Hair follicle dermal papilla cell (primary cell): ENCODE results near the gene DNAJC30. TPM values are rescaled to one million over a fixed set of nuclear protein-coding genes. Genes with fewer than 3 reads are reported as not detected.

Experiments used
- small RNA-seq: library from RNA; depleted of rRNA; stranded (forward); fragments of <200 nt; gene quantifications from one replicate; pipeline ENCODE3, GENCODE V24; 2012
- total RNA-seq: library from RNA; depleted of rRNA; stranded (reverse); fragments of >200 nt; gene quantifications from 2 replicates; pipeline ENCODE4 v1.2.3, GENCODE V29; 2012

Gene DNAJC30
- 4.2 and 5.5 TPM in 2 replicates for total RNA-seq

GRCh38 chr7:73683056-73683787 lies at the start of gene DNAJC30, which contains the start of gene BUD23:
Gene DNAJC30 (minus strand): TSS chr7:73683453. CDS start chr7:73683423, 30 bp downstream.
Gene BUD23 (plus strand): TSS chr7:73683597. CDS start chr7:73683626, 29 bp downstream.

GRCh38 chr7:73718905-73719805 lies 35.9 kb upstream of the DNAJC30 start, which contains the start of gene STX1A:
Gene STX1A (minus strand): TSS chr7:73719669. CDS start chr7:73719631, 38 bp downstream.

GRCh38 chr7:73667344-73668102 lies 15.7 kb downstream of the DNAJC30 start, which contains the start of gene VPS37D:
Gene VPS37D (plus strand): TSS chr7:73667831. CDS start chr7:73667959, 128 bp downstream.

Small RNAs within 50 kb of the gene (small RNA-seq; reads per million reads assigned to genes)
- gene MIR4284 (not detected), gene RN7SL265P (not detected)

Other genes with a start within 250 kb of the DNAJC30 start
- gene FZD9, start 249.7 kb downstream of the DNAJC30 start, total RNA-seq: 0.81 and 0.85 TPM in 2 replicates
- gene BAZ1B, start 161.2 kb downstream of the DNAJC30 start, total RNA-seq: 48.7 and 51.0 TPM in 2 replicates
- 32.6 and 36.4 TPM in 2 replicates for gene BCL7B, start 125.8 kb downstream of the DNAJC30 start, total RNA-seq
- 88.9 and 95.7 TPM in 2 replicates for gene TBL2, start 104.9 kb downstream of the DNAJC30 start, total RNA-seq
- not detected in 2 replicates for gene MLXIPL, start 58.9 kb downstream of the DNAJC30 start, total RNA-seq
- gene VPS37D, start 15.6 kb downstream of the DNAJC30 start, total RNA-seq: 3.6 and 6.2 TPM in 2 replicates
- gene BUD23, start 144 bp upstream of the DNAJC30 start, total RNA-seq: 32.0 and 37.5 TPM in 2 replicates
- 11.4 and 15.8 TPM in 2 replicates for gene STX1A, start 36.2 kb upstream of the DNAJC30 start, total RNA-seq
- 5.2 and 10.1 TPM in 2 replicates for gene ABHD11, start 55.3 kb upstream of the DNAJC30 start, total RNA-seq
- gene CLDN3, start 86.8 kb upstream of the DNAJC30 start, total RNA-seq: not detected in 2 replicates
- gene CLDN4, start 147.5 kb upstream of the DNAJC30 start, total RNA-seq: 0.16 and 0.24 TPM in 2 replicates
- gene METTL27, start 159.1 kb upstream of the DNAJC30 start, total RNA-seq: 9.0 and 9.4 TPM in 2 replicates
- gene TMEM270, start 177.7 kb upstream of the DNAJC30 start, total RNA-seq: not detected in 2 replicates